GM12878 (cell line): ENCODE data around the gene CMC1. TPM values are rescaled to one million over a fixed set of nuclear protein-coding genes. Genes with fewer than 3 reads are reported as not detected.

Source experiments
- BHLHE40 ChIP-seq, 2 experiments: fragments of 450-650 bp in 1 of 2; IDR thresholded peaks; 2 replicates each; pipeline ENCODE4 v1.6.1; 2011 to 2017; ENCODE audit warnings: low read depth in 2 of 2, borderline replicate concordance in 1 of 2, improper control_type of control experiment in 1 of 2, low read length in 1 of 2, mild to moderate bottlenecking in 1 of 2
- CHD4 ChIP-seq: fragments of 200-600 bp; sonication (generic); IDR thresholded peaks from 2 replicates; pipeline ENCODE4 v1.6.1; 2016; ENCODE audit warnings: mild to moderate bottlenecking
- MEF2B ChIP-seq: fragments of 450-650 bp; IDR thresholded peaks from 2 replicates; pipeline ENCODE4 v1.6.1; 2018; ENCODE audit warnings: mild to moderate bottlenecking, moderate library complexity; ENCODE audit not compliant: partially characterized antibody, poor library complexity, severe bottlenecking
- MYB ChIP-seq: fragments of 150-350 bp; IDR thresholded peaks from 2 replicates; pipeline ENCODE4 v1.6.1; 2014; ENCODE audit warnings: mild to moderate bottlenecking, low read depth, low read length, borderline replicate concordance
- NBN ChIP-seq: fragments of 450-650 bp; IDR thresholded peaks from 2 replicates; pipeline ENCODE4 v1.6.1; 2016
- NR2F1 ChIP-seq: fragments of 450-650 bp; conservative IDR thresholded peaks from 2 replicates; pipeline ENCODE4 v1.6.1; 2017; ENCODE audit warnings: mild to moderate bottlenecking
- RFX5 ChIP-seq: IDR thresholded peaks from 2 replicates; pipeline ENCODE4 v1.6.1; 2011; ENCODE audit warnings: low read depth, low read length, improper control_type of control experiment
- RUNX3 ChIP-seq: IDR thresholded peaks from 2 replicates; pipeline ENCODE4 v1.6.1; 2012; ENCODE audit warnings: low read length, inconsistent platforms
- SMARCA5 ChIP-seq: fragments of 450-650 bp; IDR thresholded peaks from 2 replicates; pipeline ENCODE4 v1.6.1; 2017; ENCODE audit warnings: mild to moderate bottlenecking
- SP1 ChIP-seq: IDR thresholded peaks from one replicate; pipeline ENCODE4 v1.6.1; 2011; ENCODE audit warnings: low read depth, low read length
- SPI1 ChIP-seq: IDR thresholded peaks from 2 replicates; pipeline ENCODE4 v1.6.1; 2011; ENCODE audit warnings: low read depth, mild to moderate bottlenecking, low read length, moderate library complexity, borderline replicate concordance; ENCODE audit not compliant: insufficient read depth
- SUZ12 ChIP-seq: fragments of 200-600 bp; sonication (generic); IDR thresholded peaks from one replicate; pipeline ENCODE4 v1.6.1; 2018; ENCODE audit warnings: antibody characterized with exemption, mild to moderate bottlenecking; ENCODE audit not compliant: unreplicated experiment
- TARDBP ChIP-seq: IDR thresholded peaks from 2 replicates; pipeline ENCODE4 v1.6.1; 2016; ENCODE audit warnings: borderline replicate concordance
- ZNF207 ChIP-seq: fragments of 450-650 bp; IDR thresholded peaks from 2 replicates; pipeline ENCODE4 v1.6.1; 2014; ENCODE audit warnings: antibody characterized with exemption, mild to moderate bottlenecking, borderline replicate concordance
- ZNF217 ChIP-seq: fragments of 450-650 bp; IDR thresholded peaks from 2 replicates; pipeline ENCODE4 v1.6.1; 2017; ENCODE audit warnings: antibody characterized with exemption, mild to moderate bottlenecking
- ZNF384 ChIP-seq: IDR thresholded peaks from 2 replicates; pipeline ENCODE4 v1.6.1; 2012; ENCODE audit warnings: low read depth, mild to moderate bottlenecking, low read length, improper control_type of control experiment, borderline replicate concordance
- ZSCAN29 ChIP-seq: fragments of 450-650 bp; IDR thresholded peaks from 2 replicates; pipeline ENCODE4 v1.6.1; 2017; ENCODE audit warnings: mild to moderate bottlenecking, moderate library complexity
- polyA plus RNA-seq, 11 experiments: library from polyadenylated mRNA; depleted of rRNA in 4 of 11; unstranded in 6 of 11; stranded (reverse) in 5 of 11; fragments of >200 nt; fragmentation: Nextera tagmentation in 4 of 11; fragmentation: Illumina TruSeq in 1 of 11; extraction: Ambion mirVana in 4 of 11; extraction: Trizol in 1 of 11; gene quantifications; 1 replicate in 1 of 11; 2 replicates in 10 of 11; pipeline versions ENCODE4 v1.2.1 to v1.2.3, GENCODE V29; 2011 to 2016; ENCODE audit warnings: inconsistent platforms in 2 of 11, missing spikeins in 2 of 11, low read depth in 1 of 11
- total RNA-seq, 4 experiments: library from RNA; depleted of rRNA in 3 of 4; stranded (reverse); fragments of >200 nt in 3 of 4; fragmentation: Illumina TruSeq in 1 of 4; extraction: Trizol in 1 of 4; gene quantifications; 2 replicates each; pipeline versions ENCODE4 v1.2.1 to v1.2.3, GENCODE V29; 2013 to 2021
- TF ChIP-seq, protein P1 (sequence below), 3 experiments: IDR thresholded peaks in 2 of 3; conservative IDR thresholded peaks in 1 of 3; 2 replicates each; pipeline ENCODE4 v1.5.1; 2011; ENCODE audit warnings: low read depth in 3 of 3, low read length in 3 of 3, mild to moderate bottlenecking in 3 of 3, control low read depth in 2 of 3, moderate library complexity in 2 of 3, inconsistent platforms in 1 of 3, mixed read lengths in 1 of 3; ENCODE audit not compliant: control insufficient read depth in 2 of 3, insufficient read depth in 1 of 3; ENCODE audit errors: extremely low read depth in 1 of 3
- TF ChIP-seq, protein P2 (sequence below): fragments of 450-650 bp; IDR thresholded peaks from 2 replicates; pipeline ENCODE4 v1.6.1; 2016; ENCODE audit warnings: mild to moderate bottlenecking
- TF ChIP-seq, protein P3 (sequence below): fragments of 450-650 bp; IDR thresholded peaks from 2 replicates; pipeline ENCODE4 v1.6.1; 2016; ENCODE audit warnings: mild to moderate bottlenecking, moderate library complexity, borderline replicate concordance
- TF ChIP-seq, protein P4 (sequence below): fragments of 450-650 bp; IDR thresholded peaks from 2 replicates; pipeline ENCODE4 v1.6.1; 2017; ENCODE audit warnings: low read depth, mild to moderate bottlenecking, moderate library complexity

Gene CMC1
- total and polyA plus RNA-seq, 10 of the 15 experiments (the other 5 are each of a cell fraction or from before 2014, with no cell fraction given), result 12.3 to 118 (median 29.3) TPM

DNA sequence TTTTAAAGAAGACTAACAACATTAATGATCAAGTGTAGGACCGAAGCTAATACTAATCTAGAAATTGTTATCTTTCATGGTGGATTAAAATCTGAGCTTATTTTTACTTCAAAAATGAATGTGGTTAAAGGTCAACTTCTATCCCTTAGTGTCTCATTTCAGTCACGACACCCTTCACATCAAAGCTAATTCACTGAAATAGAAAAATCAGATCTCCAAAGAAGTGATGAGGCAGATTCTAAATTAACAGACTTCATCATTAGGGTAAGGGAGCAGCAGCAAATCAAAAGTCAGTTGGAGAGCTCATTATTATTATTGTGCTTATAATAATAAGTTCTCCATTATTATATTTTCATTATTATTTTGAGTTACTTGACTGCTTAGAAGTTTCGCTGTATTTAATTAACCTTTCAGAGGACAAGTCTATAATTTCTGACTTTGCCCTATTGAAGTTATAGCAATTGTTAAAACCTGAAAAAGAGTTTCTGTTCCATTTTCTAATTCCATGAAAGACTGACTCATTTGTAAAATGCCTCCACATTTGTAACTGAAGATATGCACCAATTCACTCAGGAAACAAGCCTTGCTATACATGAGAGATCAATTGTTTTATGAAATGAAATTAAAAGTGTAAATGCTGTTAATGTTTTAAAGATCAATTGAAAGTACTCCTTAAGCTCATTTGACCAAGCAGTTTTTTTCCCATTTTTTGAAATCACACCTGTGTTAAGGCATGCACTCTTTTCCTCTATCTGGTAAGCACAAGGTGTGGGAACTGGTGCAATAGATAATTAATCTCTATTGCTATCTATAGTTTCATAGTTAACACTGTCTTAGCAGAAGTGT, 23.1 kb upstream of the CMC1 start (continued):
- TF ChIP-seq SPI1 (no peak), RFX5 (no peak), SMARCA5 (0 out of 2 replicates have a peak, but pooled peaks have one; percentile 34), ZSCAN29 (0 out of 2 replicates have a peak, but pooled peaks have one; percentile 15), NR2F1 (peak; percentile 95), ZNF207 (no peak), SP1 (no peak), CHD4 (no peak), ZNF217 (peak; percentile 90), ZNF384 (no peak), MYB (0 out of 2 replicates have a peak, but pooled peaks have one; percentile 20), RUNX3 (no peak), SUZ12 (no peak), NBN (peak; percentile 65; the same call in 1 of the 2 replicates), MEF2B (peak; percentile 92), TARDBP (no peak), BHLHE40 (IDR thresholded peaks at IDR 0.05; ENCODE audit: borderline replicate concordance in 1 of 2, low read depth in 2 of 2, low read length in 1 of 2) (peak; percentile 50 to 70; a peak in 2 of 4 replicates)
- TF ChIP-seq, protein P1, sequence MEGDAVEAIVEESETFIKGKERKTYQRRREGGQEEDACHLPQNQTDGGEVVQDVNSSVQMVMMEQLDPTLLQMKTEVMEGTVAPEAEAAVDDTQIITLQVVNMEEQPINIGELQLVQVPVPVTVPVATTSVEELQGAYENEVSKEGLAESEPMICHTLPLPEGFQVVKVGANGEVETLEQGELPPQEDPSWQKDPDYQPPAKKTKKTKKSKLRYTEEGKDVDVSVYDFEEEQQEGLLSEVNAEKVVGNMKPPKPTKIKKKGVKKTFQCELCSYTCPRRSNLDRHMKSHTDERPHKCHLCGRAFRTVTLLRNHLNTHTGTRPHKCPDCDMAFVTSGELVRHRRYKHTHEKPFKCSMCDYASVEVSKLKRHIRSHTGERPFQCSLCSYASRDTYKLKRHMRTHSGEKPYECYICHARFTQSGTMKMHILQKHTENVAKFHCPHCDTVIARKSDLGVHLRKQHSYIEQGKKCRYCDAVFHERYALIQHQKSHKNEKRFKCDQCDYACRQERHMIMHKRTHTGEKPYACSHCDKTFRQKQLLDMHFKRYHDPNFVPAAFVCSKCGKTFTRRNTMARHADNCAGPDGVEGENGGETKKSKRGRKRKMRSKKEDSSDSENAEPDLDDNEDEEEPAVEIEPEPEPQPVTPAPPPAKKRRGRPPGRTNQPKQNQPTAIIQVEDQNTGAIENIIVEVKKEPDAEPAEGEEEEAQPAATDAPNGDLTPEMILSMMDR (IDR thresholded peaks at IDR 0.05 in 2 of 3, conservative IDR thresholded peaks at IDR 0.05 in 1 of 3; ENCODE audit: control insufficient read depth in 2 of 3, extremely low read depth in 1 of 3, insufficient read depth in 1 of 3, low read depth in 3 of 3, low read length in 3 of 3), result no peak
- TF ChIP-seq, protein P2, sequence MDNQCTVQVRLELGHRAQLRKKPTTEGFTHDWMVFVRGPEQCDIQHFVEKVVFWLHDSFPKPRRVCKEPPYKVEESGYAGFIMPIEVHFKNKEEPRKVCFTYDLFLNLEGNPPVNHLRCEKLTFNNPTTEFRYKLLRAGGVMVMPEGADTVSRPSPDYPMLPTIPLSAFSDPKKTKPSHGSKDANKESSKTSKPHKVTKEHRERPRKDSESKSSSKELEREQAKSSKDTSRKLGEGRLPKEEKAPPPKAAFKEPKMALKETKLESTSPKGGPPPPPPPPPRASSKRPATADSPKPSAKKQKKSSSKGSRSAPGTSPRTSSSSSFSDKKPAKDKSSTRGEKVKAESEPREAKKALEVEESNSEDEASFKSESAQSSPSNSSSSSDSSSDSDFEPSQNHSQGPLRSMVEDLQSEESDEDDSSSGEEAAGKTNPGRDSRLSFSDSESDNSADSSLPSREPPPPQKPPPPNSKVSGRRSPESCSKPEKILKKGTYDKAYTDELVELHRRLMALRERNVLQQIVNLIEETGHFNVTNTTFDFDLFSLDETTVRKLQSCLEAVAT, result peak; percentile 46; the same call in 1 of the 2 replicates
- TF ChIP-seq, protein P3, sequence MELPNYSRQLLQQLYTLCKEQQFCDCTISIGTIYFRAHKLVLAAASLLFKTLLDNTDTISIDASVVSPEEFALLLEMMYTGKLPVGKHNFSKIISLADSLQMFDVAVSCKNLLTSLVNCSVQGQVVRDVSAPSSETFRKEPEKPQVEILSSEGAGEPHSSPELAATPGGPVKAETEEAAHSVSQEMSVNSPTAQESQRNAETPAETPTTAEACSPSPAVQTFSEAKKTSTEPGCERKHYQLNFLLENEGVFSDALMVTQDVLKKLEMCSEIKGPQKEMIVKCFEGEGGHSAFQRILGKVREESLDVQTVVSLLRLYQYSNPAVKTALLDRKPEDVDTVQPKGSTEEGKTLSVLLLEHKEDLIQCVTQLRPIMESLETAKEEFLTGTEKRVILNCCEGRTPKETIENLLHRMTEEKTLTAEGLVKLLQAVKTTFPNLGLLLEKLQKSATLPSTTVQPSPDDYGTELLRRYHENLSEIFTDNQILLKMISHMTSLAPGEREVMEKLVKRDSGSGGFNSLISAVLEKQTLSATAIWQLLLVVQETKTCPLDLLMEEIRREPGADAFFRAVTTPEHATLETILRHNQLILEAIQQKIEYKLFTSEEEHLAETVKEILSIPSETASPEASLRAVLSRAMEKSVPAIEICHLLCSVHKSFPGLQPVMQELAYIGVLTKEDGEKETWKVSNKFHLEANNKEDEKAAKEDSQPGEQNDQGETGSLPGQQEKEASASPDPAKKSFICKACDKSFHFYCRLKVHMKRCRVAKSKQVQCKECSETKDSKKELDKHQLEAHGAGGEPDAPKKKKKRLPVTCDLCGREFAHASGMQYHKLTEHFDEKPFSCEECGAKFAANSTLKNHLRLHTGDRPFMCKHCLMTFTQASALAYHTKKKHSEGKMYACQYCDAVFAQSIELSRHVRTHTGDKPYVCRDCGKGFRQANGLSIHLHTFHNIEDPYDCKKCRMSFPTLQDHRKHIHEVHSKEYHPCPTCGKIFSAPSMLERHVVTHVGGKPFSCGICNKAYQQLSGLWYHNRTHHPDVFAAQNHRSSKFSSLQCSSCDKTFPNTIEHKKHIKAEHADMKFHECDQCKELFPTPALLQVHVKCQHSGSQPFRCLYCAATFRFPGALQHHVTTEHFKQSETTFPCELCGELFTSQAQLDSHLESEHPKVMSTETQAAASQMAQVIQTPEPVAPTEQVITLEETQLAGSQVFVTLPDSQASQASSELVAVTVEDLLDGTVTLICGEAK, result no peak
- TF ChIP-seq, protein P4, sequence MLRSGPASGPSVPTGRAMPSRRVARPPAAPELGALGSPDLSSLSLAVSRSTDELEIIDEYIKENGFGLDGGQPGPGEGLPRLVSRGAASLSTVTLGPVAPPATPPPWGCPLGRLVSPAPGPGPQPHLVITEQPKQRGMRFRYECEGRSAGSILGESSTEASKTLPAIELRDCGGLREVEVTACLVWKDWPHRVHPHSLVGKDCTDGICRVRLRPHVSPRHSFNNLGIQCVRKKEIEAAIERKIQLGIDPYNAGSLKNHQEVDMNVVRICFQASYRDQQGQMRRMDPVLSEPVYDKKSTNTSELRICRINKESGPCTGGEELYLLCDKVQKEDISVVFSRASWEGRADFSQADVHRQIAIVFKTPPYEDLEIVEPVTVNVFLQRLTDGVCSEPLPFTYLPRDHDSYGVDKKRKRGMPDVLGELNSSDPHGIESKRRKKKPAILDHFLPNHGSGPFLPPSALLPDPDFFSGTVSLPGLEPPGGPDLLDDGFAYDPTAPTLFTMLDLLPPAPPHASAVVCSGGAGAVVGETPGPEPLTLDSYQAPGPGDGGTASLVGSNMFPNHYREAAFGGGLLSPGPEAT, result peak; percentile 96
